GM23338 (cell line): ENCODE results near the gene TNS3. TPM values are rescaled to one million over a fixed set of nuclear protein-coding genes. Genes with fewer than 3 reads are reported as not detected.

Source experiments
- ATAC-seq: fragments of 200-7000 bp; cut with Tn5 transposase; 3 replicates; pipeline ENCODE4 v1.9.1; 2020
- DNase-seq: peaks from one replicate; pipeline ENCODE4 v3.0.0-alpha.2; 2015; ENCODE audit warnings: low spot score
- H2AFZ ChIP-seq: fragments of 200-600 bp; sonication (generic); 2 replicates; pipeline ENCODE4 v1.8.0; 2016; ENCODE audit warnings: antibody characterized with exemption, mild to moderate bottlenecking, moderate library complexity
- H3F3A ChIP-seq: fragments of 200-600 bp; sonication (generic); replicated peaks from 2 replicates; pipeline ENCODE4 v1.8.0; 2017; ENCODE audit warnings: antibody characterized with exemption, mixed run types, low read depth
- H3K27ac ChIP-seq: fragments of 200-600 bp; sonication (generic); 2 replicates; pipeline ENCODE4 v1.6.1; 2016; ENCODE audit warnings: low read depth
- H3K27me3 ChIP-seq: fragments of 200-600 bp; sonication (generic); 2 replicates; pipeline ENCODE4 v1.8.0; 2016; ENCODE audit warnings: mild to moderate bottlenecking, mixed run types, moderate library complexity; ENCODE audit not compliant: insufficient read depth
- H3K36me3 ChIP-seq: fragments of 200-600 bp; sonication (generic); 2 replicates; pipeline ENCODE4 v1.8.0; 2016; ENCODE audit warnings: mild to moderate bottlenecking; ENCODE audit not compliant: insufficient read depth
- H3K4me1 ChIP-seq: fragments of 200-600 bp; sonication (generic); 2 replicates; pipeline ENCODE4 v1.8.0; 2016; ENCODE audit warnings: mild to moderate bottlenecking, moderate library complexity; ENCODE audit not compliant: insufficient read depth
- H3K4me2 ChIP-seq: fragments of 200-600 bp; sonication (generic); 2 replicates; pipeline ENCODE4 v1.7.1; 2017; ENCODE audit warnings: mixed run types
- H3K4me3 ChIP-seq: fragments of 200-600 bp; sonication (generic); 2 replicates; pipeline ENCODE4 v1.6.1; 2016; ENCODE audit warnings: mixed run types
- H3K79me2 ChIP-seq: fragments of 200-600 bp; sonication (generic); replicated peaks from 2 replicates; pipeline ENCODE4 v1.8.0; 2017; ENCODE audit warnings: mild to moderate bottlenecking; ENCODE audit not compliant: insufficient read depth
- H3K9me2 ChIP-seq: fragments of 200-600 bp; sonication (generic); 2 replicates; pipeline ENCODE4 v1.8.0; 2017; ENCODE audit not compliant: insufficient read depth
- H4K20me1 ChIP-seq: fragments of 200-600 bp; sonication (generic); replicated peaks from 2 replicates; pipeline ENCODE4 v1.8.0; 2017; ENCODE audit warnings: mild to moderate bottlenecking; ENCODE audit not compliant: insufficient read depth
- H3K27ac Mint-ChIP-seq: 2 replicates; pipeline ENCODE4 v1.8.0; 2020; ENCODE audit warnings: inconsistent platforms, mild to moderate bottlenecking, moderate library complexity, mixed read lengths
- H3K27me3 Mint-ChIP-seq: 3 replicates; pipeline ENCODE4 v1.8.0; 2022; ENCODE audit warnings: low read depth, mild to moderate bottlenecking, moderate library complexity, mixed read lengths, inconsistent platforms; ENCODE audit not compliant: insufficient read depth, poor library complexity
- H3K36me3 Mint-ChIP-seq: 3 replicates; pipeline ENCODE4 v1.8.0; 2021; ENCODE audit warnings: low read depth, mild to moderate bottlenecking, inconsistent platforms, moderate library complexity, mixed read lengths
- H3K4me1 Mint-ChIP-seq: 3 replicates; pipeline ENCODE4 v1.8.0; 2020; ENCODE audit warnings: mild to moderate bottlenecking, inconsistent platforms, mixed read lengths
- H3K4me3 Mint-ChIP-seq: 3 replicates; pipeline ENCODE4 v1.8.0; 2021; ENCODE audit warnings: moderate library complexity, mild to moderate bottlenecking, inconsistent platforms, mixed read lengths
- H3K9me3 Mint-ChIP-seq: 3 replicates; pipeline ENCODE4 v1.8.0; 2020; ENCODE audit warnings: moderate library complexity, mild to moderate bottlenecking, inconsistent platforms, mixed read lengths
- CREB1 ChIP-seq: fragments of 250-450 bp; sonication (Bioruptor Pico); IDR thresholded peaks from 2 replicates; pipeline ENCODE4 v1.5.0; 2020; ENCODE audit warnings: low read depth, mild to moderate bottlenecking, moderate library complexity
- EZH2 ChIP-seq: fragments of 200-600 bp; sonication (generic); IDR thresholded peaks from one replicate; pipeline ENCODE4 v1.8.0; 2017; ENCODE audit warnings: antibody characterized with exemption, mild to moderate bottlenecking, low read depth; ENCODE audit not compliant: unreplicated experiment
- EZH2phosphoT487 ChIP-seq: fragments of 200-600 bp; sonication (generic); IDR thresholded peaks from one replicate; pipeline ENCODE4 v1.8.1; 2018; ENCODE audit warnings: antibody characterized with exemption; ENCODE audit not compliant: unreplicated experiment
- JUNB ChIP-seq: IDR thresholded peaks from one replicate; pipeline ENCODE4 v1.6.1; 2016; ENCODE audit warnings: antibody characterized with exemption; ENCODE audit not compliant: unreplicated experiment
- NANOG ChIP-seq: IDR thresholded peaks from 2 replicates; pipeline ENCODE4 v1.6.1; 2016; ENCODE audit warnings: antibody characterized with exemption, borderline replicate concordance
- POLR2AphosphoS5 ChIP-seq: IDR thresholded peaks from 2 replicates; pipeline ENCODE4 v1.6.1; 2016; ENCODE audit warnings: antibody characterized with exemption, low read depth
- STAT1 ChIP-seq: IDR thresholded peaks from one replicate; pipeline ENCODE4 v1.6.1; 2016; ENCODE audit warnings: antibody characterized with exemption; ENCODE audit not compliant: unreplicated experiment
- ZNF114 ChIP-seq: fragments of 250-450 bp; sonication (Bioruptor Pico); IDR thresholded peaks from 2 replicates; pipeline ENCODE4 v1.5.0; 2020; ENCODE audit warnings: mild to moderate bottlenecking, moderate library complexity
- ZNF331 ChIP-seq: fragments of 250-450 bp; sonication (Bioruptor Pico); IDR thresholded peaks from 2 replicates; pipeline ENCODE4 v1.5.0; 2020; ENCODE audit warnings: low read depth, mild to moderate bottlenecking, moderate library complexity
- polyA plus RNA-seq: library from polyadenylated mRNA; unstranded; fragments of >200 nt; fragmentation: Nextera tagmentation; extraction: Ambion mirVana; gene quantifications from 2 replicates; pipeline ENCODE4 v1.2.1, GENCODE V29; 2016
- total RNA-seq: library from RNA; depleted of rRNA; stranded (reverse); fragments of >200 nt; shearing (Covaris generic); gene quantifications from 2 replicates; pipeline ENCODE4 v1.2.3, GENCODE V29; 2014
- TF ChIP-seq, protein P1 (sequence below): IDR thresholded peaks from 2 replicates; pipeline ENCODE4 v1.6.1; 2016; ENCODE audit warnings: antibody characterized with exemption
- TF ChIP-seq, protein P2 (sequence below): fragments of 250-450 bp; sonication (Bioruptor Pico); IDR thresholded peaks from 2 replicates; pipeline ENCODE4 v1.5.0; 2020; ENCODE audit warnings: mild to moderate bottlenecking, moderate library complexity
- TF ChIP-seq, protein P3 (sequence below), 2 experiments: fragments of 200-600 bp in 1 of 2; sonication (generic) in 1 of 2; conservative IDR thresholded peaks; 2 replicates each; pipeline versions ENCODE4 v1.5.1 to v1.6.1; 2016 to 2017; ENCODE audit warnings: antibody characterized with exemption in 2 of 2, low read depth in 2 of 2, mild to moderate bottlenecking in 2 of 2, moderate library complexity in 1 of 2
- TF ChIP-seq, protein P4 (sequence below): IDR thresholded peaks from one replicate; pipeline ENCODE4 v1.6.1; 2018; ENCODE audit warnings: antibody characterized with exemption; ENCODE audit not compliant: unreplicated experiment

Gene TNS3
- total and polyA plus RNA-seq, 2 experiments from 2014 or later, result 6.2 to 28.7 TPM

DNA sequence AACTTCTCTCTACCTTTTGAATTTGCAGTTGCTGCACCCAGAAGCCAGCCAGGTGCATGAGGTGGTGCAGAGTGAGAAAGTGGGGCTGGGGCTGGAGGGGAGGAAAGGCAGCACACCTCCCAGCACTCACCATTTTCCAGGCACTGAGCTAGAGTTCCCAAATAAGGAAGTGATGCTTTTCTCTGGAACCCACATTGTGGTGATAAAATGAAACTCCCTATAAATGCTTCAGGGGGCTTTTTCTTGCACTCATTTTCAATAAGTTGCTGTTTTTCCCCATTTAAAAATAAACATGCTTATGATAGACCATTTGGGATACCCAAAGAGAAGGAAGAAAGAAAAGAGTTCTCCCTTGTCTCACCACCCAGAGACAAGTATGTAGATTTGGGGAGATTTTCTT lies 42.8 kb upstream of the TNS3 start:
- Histone ChIP-seq H4K20me1 (no peaks in the 10 kb centered on the region), H3K27me3 (no peaks in the 10 kb centered on the region), H3F3A (no peaks in the 10 kb centered on the region; the same call in 1 of the 2 replicates), H3K9me2 (peaks cover 18% of the 10 kb centered on the region; the same call in 1 of the 2 replicates), H3K4me1 (peaks cover 21% of the 10 kb centered on the region; the same call in 1 of the 2 replicates), H3K79me2 (no peaks in the 10 kb centered on the region), H3K4me2 (no peak overlapping the region), H3K36me3 (no peaks in the 10 kb centered on the region), H3K4me3 (no peak overlapping the region), H3K27ac (no peak overlapping the region), H2AFZ (no peak overlapping the region)
- Mint-ChIP-seq H3K27me3 (peaks cover 18% of the 10 kb centered on the region), H3K36me3 (peaks cover 3% of the 10 kb centered on the region; the same call in 1 of the 3 replicates), H3K4me3 (no peak overlapping the region), H3K4me1 (peaks cover 39% of the 10 kb centered on the region), H3K27ac (no peak overlapping the region), H3K9me3 (peaks cover 3% of the 10 kb centered on the region; the same call in 1 of the 3 replicates)
- TF ChIP-seq, protein P1, sequence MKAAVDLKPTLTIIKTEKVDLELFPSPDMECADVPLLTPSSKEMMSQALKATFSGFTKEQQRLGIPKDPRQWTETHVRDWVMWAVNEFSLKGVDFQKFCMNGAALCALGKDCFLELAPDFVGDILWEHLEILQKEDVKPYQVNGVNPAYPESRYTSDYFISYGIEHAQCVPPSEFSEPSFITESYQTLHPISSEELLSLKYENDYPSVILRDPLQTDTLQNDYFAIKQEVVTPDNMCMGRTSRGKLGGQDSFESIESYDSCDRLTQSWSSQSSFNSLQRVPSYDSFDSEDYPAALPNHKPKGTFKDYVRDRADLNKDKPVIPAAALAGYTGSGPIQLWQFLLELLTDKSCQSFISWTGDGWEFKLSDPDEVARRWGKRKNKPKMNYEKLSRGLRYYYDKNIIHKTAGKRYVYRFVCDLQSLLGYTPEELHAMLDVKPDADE, result no peak
- TF ChIP-seq, protein P2, sequence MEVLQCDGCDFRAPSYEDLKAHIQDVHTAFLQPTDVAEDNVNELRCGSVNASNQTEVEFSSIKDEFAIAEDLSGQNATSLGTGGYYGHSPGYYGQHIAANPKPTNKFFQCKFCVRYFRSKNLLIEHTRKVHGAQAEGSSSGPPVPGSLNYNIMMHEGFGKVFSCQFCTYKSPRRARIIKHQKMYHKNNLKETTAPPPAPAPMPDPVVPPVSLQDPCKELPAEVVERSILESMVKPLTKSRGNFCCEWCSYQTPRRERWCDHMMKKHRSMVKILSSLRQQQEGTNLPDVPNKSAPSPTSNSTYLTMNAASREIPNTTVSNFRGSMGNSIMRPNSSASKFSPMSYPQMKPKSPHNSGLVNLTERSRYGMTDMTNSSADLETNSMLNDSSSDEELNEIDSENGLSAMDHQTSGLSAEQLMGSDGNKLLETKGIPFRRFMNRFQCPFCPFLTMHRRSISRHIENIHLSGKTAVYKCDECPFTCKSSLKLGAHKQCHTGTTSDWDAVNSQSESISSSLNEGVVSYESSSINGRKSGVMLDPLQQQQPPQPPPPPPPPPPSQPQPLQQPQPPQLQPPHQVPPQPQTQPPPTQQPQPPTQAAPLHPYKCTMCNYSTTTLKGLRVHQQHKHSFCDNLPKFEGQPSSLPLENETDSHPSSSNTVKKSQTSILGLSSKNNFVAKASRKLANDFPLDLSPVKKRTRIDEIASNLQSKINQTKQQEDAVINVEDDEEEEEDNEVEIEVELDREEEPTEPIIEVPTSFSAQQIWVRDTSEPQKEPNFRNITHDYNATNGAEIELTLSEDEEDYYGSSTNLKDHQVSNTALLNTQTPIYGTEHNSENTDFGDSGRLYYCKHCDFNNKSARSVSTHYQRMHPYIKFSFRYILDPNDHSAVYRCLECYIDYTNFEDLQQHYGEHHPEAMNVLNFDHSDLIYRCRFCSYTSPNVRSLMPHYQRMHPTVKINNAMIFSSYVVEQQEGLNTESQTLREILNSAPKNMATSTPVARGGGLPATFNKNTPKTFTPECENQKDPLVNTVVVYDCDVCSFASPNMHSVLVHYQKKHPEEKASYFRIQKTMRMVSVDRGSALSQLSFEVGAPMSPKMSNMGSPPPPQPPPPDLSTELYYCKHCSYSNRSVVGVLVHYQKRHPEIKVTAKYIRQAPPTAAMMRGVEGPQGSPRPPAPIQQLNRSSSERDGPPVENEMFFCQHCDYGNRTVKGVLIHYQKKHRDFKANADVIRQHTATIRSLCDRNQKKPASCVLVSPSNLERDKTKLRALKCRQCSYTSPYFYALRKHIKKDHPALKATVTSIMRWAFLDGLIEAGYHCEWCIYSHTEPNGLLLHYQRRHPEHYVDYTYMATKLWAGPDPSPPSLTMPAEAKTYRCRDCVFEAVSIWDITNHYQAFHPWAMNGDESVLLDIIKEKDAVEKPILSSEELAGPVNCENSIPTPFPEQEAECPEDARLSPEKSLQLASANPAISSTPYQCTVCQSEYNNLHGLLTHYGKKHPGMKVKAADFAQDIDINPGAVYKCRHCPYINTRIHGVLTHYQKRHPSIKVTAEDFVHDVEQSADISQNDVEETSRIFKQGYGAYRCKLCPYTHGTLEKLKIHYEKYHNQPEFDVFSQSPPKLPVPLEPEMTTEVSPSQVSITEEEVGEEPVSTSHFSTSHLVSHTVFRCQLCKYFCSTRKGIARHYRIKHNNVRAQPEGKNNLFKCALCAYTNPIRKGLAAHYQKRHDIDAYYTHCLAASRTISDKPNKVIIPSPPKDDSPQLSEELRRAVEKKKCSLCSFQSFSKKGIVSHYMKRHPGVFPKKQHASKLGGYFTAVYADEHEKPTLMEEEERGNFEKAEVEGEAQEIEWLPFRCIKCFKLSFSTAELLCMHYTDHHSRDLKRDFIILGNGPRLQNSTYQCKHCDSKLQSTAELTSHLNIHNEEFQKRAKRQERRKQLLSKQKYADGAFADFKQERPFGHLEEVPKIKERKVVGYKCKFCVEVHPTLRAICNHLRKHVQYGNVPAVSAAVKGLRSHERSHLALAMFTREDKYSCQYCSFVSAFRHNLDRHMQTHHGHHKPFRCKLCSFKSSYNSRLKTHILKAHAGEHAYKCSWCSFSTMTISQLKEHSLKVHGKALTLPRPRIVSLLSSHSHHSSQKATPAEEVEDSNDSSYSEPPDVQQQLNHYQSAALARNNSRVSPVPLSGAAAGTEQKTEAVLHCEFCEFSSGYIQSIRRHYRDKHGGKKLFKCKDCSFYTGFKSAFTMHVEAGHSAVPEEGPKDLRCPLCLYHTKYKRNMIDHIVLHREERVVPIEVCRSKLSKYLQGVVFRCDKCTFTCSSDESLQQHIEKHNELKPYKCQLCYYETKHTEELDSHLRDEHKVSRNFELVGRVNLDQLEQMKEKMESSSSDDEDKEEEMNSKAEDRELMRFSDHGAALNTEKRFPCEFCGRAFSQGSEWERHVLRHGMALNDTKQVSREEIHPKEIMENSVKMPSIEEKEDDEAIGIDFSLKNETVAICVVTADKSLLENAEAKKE (CRISPR knock-in tag), result no peak
- TF ChIP-seq ZNF331 (CRISPR knock-in tag) (no peak), STAT1 (no peak), JUNB (no peak), EZH2phosphoT487 (no peak), ZNF114 (CRISPR knock-in tag) (no peak), EZH2 (no peak), CREB1 (no peak), POLR2AphosphoS5 (no peak), NANOG (no peak)
- TF ChIP-seq, protein P3, sequence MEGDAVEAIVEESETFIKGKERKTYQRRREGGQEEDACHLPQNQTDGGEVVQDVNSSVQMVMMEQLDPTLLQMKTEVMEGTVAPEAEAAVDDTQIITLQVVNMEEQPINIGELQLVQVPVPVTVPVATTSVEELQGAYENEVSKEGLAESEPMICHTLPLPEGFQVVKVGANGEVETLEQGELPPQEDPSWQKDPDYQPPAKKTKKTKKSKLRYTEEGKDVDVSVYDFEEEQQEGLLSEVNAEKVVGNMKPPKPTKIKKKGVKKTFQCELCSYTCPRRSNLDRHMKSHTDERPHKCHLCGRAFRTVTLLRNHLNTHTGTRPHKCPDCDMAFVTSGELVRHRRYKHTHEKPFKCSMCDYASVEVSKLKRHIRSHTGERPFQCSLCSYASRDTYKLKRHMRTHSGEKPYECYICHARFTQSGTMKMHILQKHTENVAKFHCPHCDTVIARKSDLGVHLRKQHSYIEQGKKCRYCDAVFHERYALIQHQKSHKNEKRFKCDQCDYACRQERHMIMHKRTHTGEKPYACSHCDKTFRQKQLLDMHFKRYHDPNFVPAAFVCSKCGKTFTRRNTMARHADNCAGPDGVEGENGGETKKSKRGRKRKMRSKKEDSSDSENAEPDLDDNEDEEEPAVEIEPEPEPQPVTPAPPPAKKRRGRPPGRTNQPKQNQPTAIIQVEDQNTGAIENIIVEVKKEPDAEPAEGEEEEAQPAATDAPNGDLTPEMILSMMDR (conservative IDR thresholded peaks at IDR 0.05; ENCODE audit: low read depth in 2 of 2), result no peak
- TF ChIP-seq, protein P4, sequence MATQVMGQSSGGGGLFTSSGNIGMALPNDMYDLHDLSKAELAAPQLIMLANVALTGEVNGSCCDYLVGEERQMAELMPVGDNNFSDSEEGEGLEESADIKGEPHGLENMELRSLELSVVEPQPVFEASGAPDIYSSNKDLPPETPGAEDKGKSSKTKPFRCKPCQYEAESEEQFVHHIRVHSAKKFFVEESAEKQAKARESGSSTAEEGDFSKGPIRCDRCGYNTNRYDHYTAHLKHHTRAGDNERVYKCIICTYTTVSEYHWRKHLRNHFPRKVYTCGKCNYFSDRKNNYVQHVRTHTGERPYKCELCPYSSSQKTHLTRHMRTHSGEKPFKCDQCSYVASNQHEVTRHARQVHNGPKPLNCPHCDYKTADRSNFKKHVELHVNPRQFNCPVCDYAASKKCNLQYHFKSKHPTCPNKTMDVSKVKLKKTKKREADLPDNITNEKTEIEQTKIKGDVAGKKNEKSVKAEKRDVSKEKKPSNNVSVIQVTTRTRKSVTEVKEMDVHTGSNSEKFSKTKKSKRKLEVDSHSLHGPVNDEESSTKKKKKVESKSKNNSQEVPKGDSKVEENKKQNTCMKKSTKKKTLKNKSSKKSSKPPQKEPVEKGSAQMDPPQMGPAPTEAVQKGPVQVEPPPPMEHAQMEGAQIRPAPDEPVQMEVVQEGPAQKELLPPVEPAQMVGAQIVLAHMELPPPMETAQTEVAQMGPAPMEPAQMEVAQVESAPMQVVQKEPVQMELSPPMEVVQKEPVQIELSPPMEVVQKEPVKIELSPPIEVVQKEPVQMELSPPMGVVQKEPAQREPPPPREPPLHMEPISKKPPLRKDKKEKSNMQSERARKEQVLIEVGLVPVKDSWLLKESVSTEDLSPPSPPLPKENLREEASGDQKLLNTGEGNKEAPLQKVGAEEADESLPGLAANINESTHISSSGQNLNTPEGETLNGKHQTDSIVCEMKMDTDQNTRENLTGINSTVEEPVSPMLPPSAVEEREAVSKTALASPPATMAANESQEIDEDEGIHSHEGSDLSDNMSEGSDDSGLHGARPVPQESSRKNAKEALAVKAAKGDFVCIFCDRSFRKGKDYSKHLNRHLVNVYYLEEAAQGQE, result no peak
- ATAC-seq (no peak), DNase-seq (no peak)
